ENCODE measurements around the gene ARHGAP42.

GRCh38 chr11:101030692-101031091 lies 343.6 kb downstream of the ARHGAP42 start:
- no peak for TF ChIP-seq CTCF (optimal IDR thresholded peaks at IDR 0.05 in 1 of 3, IDR thresholded peaks at IDR 0.05 in 1 of 3, conservative IDR thresholded peaks at IDR 0.05 in 1 of 3; ENCODE audit: extremely low read depth in 1 of 3, insufficient read depth in 2 of 3, low read length in 3 of 3)
- TF ChIP-seq EZH2 (IDR thresholded peaks at IDR 0.05; ENCODE audit: low read length): no peak
